NCI-H2171 treated with DMSO at 0.1 percent for 48 hours (cell line): Measurements from ENCODE around the gene KRTAP1-5.
"Not testable (repeated sequence)": the region's sequence is repeated elsewhere in the genome, so short reads cannot be mapped to it uniquely, and the experiment has no call there.

Experiments
- DNase-seq: peaks from one replicate; lab custom pipeline; 2025; lab: John Stamatoyannopoulos, UW

The KRTAP1-5 gene, protein sequence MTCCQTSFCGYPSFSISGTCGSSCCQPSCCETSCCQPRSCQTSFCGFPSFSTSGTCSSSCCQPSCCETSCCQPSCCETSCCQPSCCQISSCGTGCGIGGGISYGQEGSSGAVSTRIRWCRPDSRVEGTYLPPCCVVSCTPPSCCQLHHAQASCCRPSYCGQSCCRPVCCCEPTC

DNA sequence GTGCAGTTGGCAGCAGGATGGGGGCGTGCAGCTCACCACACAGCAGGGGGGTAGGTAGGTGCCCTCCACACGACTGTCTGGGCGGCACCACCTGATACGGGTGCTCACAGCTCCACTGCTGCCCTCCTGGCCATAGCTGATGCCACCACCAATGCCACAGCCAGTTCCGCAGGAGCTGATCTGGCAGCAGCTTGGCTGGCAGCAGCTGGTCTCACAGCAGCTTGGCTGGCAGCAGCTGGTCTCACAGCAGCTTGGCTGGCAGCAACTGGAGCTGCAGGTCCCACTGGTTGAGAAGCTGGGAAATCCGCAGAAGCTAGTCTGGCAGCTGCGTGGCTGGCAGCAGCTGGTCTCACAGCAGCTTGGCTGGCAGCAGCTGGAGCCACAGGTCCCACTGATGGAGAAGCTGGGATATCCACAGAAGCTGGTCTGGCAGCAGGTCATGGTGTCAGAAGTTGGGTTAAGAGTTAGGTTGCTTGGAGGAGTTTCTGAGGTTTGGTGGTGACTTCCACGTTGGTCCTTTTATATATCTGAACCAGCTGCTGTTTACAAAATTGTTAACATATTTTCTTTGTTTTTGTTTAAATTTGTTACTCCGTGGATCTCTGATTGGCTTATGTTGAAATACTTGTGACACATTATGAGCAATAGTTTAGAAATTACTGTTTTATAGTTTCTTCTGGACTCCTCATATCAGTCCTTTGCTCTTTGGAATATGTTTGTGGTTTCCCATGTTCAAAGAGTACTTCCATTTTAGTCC, at the start of gene KRTAP1-5:
KRTAP1-5 (minus strand) TSS at position 494 of the 757 bp plus-strand sequence; CDS start at position 441, 53 bp downstream.
- DNase-seq, result no peak

- DNase-seq, result no peak
Observed at GRCh38 chr17:41076788-41077187, 49.8 kb upstream of the KRTAP1-5 start.

DNA sequence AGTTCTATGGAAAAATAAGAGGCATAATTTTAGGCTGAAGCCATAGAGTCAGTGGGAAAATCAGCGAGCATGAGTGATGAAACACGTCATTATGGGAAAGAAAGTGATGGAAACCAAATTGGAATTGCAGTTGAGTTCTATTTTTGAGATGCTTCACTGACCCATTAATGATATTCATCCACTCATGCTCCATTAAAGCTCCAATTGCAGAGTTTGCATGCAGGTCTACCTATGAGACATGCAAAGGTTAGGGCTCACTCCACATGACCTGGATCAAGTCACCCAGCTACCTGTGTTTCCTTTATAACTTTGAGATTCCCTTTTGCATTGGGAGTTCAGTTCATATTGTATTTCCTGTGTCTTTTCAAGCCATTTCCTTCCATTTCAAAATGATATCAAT, 46.7 kb upstream of the KRTAP1-5 start:
- no peak for DNase-seq

- DNase-seq, result no peak
Observed at GRCh38 chr17:41071606-41072360, 44.8 kb upstream of the KRTAP1-5 start.

DNA sequence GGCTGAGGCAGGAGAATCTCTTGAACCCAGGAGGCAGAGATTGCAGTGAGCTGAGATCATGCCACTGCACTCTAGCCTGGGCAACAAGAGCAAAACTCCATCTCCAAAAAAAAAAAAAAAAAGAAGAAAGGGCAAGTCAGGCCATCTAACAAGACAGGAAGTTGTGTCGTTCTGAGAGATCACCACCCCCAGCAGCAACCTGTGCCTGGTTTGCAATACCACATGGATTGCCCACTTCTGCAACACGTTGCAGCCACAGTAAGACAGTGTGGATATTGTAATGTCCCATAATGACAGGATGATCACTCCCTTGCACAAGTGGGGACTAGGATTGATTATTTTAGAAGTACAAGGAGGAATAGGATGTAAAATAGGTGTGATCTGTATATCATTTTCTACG, 42.0 kb upstream of the KRTAP1-5 start:
- DNase-seq, result no peak

DNA sequence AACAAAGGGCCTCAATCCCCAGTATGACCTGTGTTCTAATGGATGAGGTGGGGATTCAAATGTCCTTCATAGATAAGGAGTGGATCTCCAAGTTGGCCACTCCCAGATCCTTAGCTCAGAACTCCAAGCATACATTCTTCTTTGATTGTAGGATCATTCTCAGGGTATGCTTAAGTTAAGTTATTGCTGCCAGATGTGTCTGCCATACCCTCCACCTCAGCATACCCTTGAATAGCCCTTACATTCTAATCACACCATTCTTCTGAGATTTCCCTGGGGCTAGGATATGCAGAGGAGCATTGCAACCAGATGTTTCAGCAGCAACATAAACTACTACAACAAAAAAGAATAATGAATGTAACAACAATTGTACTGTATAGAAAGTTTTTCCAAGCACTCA, 40.3 kb upstream of the KRTAP1-5 start:
- DNase-seq, result no peak

- DNase-seq, result no peak
Observed at GRCh38 chr17:41065829-41066624, 39.0 kb upstream of the KRTAP1-5 start, which contains the start of gene KRTAP2-4. KRTAP2-4 (minus strand) TSS chr17:41065879; CDS start chr17:41065845, 34 bp downstream.

DNA sequence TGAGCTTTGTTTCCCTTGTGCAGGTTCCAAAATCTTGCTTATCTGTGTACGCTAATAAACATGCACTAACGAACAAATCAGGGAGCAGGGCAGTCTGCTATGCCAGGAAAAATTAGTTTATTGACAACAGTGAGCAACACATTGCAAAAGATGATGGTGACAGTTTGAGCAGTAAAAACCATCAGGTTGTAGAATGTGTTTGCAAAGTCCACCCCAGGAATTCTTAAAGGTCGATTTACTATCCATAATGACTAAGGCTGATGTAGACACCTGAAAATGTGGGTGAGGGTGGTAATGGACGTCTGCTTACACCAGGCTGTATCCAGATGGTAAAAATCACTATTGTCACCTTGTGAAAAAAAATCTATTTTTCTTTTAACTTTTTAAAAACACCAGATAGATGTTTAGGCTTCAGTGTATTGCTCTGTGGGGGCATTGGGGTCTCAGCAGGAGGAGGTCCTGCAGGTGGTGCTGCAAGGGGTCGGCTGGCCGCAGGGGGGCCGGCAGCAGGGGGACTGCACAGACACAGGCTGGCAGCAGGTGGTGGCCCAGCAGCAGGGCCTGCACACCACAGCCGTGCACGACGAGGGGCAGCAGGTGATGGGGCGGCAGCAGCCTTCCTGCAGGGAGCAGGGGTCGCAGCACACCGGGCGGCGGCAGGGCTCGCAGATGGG, 38.1 kb upstream of the KRTAP1-5 start:
- not testable (repeated sequence) for DNase-seq

DNA sequence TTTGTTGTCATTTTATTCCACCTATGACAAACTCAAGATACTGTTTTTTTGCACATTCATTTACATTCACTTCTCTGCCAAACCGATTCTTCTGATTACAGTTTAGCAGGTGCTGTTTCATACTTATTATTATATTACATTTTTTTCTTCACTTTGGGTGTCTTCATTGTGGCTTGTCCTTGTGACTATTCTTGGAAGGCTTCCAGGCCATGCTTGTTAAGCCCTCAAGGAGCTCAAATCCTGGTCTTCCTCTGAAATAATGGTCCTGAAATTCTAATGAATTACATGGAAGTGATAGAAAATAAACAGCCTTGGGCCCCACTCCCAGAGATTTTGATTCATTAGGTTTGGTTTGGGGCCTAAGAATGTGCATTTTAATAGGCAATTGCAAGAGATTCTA, 37.3 kb upstream of the KRTAP1-5 start:
- DNase-seq, result no peak

- DNase-seq, result no peak
Observed at GRCh38 chr17:41063449-41063848, 36.4 kb upstream of the KRTAP1-5 start.

- no peak for DNase-seq
Observed at GRCh38 chr17:41061964-41062363, 35.0 kb upstream of the KRTAP1-5 start.

DNA sequence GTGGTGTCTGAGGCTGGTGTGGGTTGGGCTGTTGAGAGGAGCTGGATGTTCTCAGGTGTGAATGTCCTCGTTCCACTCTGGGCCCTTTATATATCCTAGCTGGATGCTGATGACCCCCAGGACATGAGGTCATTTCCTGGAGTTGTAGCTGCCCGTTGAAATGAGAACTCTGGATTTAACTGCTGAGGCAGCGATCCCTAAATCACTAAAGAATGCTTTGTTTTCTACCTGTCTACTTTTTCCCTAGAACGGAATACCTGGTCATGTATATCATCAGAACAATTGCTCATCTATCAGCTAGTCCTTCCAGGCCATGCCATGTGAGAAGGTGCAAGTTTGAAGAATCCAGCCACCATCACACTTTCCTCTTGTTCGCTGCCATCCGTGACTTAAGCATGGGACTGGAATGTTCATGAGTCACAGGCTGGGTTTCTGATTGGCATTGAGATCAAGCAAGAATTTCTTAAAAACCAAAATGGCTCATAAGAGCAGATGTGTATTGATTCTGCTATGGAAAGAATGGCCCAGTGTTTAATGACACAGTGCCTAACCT, 33.1 kb upstream of the KRTAP1-5 start, which contains the start of gene KRTAP2-3:
KRTAP2-3 (minus strand) TSS at position 63 of the 553 bp plus-strand sequence. CDS start 64 bp downstream, outside the sequence.
- DNase-seq, result no peak

DNA sequence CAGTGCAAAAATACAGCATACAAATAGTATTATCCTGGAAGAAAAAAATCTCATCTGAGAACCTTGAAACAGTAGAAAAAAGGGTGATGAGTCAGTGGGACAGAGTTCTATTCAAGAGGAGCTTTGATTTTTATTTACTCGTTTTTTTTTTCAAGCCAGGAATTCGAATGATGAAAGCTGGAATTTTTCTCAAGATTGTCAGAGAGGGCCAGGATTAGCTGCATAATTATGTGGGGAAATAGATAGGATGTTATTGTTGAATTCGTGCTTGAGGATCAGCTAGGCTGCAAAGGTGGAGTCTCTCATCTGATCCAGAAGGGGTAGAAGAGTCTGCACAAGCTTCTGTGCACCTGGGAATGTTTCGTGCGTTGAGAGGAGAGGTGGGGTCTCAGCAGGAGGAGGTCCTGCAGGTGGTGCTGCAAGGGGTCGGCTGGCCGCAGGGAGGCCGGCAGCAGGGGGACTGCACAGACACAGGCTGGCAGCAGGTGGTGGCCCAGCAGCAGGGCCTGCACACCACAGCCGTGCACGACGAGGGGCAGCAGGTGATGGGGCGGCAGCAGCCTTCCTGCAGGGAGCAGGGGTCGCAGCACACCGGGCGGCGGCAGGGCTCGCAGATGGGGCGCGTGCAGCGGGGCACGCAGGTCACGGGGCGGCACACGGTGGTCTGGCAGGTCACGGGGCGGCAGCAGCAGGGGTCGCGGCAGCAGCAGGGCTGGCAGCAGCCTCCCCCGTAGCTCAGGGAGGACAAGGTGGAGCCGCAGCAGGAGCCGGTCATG, 32.5 kb upstream of the KRTAP1-5 start:
- not testable (repeated sequence) for DNase-seq

GRCh38 chr17:41058741-41059140, 31.7 kb upstream of the KRTAP1-5 start:
- DNase-seq, result no peak

DNA sequence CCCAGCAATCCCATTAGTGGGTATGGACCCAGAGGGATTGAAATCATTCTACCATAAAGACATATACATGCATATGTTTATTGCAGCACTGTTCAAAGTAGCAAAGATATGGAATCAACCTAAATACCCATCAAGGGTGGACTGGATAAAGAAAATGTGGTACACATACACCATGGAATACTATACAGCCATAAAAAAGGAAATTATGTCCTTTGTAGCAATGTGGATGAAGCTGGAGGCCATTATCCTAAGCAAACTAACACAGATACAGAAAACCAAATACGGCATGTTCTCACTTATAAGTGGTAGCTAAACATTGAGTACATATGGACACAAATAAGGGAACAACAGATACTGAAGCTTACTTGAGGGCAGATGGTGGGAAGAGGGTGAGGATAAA, 30.5 kb upstream of the KRTAP1-5 start:
- no peak for DNase-seq

DNA sequence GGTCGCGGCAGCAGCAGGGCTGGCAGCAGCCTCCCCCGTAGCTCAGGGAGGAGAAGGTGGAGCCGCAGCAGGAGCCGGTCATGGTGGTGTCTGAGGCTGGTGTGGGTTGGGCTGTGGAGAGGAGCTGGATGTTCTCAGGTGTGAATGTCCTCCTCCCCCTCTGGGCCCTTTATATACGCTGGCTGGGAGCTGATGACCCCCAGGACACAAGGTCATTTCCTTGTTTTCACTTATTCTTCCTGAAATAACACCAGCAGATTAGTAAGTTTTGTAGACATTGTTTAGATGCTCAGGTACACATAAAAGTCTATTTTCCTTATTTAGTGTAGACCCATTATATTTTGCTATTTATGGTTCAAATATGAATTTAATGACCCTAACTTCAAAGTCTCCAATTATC, 28.1 kb upstream of the KRTAP1-5 start, which contains the start of gene KRTAP2-2:
KRTAP2-2 (minus strand) TSS at position 101 of the 400 bp plus-strand sequence; CDS start at position 82, 19 bp downstream.
- not testable (repeated sequence) for DNase-seq

DNA sequence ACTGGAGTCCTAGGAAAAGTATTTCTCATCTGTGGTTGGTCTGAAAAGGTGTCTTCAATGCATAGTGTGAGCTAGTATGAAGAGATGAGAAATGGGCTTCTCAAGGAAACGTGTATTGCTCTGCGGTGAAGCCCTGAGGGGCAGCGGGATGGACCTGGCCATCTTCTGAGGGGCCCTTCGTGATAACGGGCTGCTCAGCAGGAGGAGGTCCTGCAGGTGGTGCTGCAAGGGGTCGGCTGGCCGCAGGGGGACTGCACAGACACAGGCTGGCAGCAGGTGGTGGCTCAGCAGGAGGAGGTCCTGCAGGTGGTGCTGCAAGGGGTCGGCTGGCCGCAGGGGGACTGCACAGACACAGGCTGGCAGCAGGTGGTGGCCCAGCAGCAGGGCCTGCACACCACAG, 27.5 kb upstream of the KRTAP1-5 start:
- DNase-seq, result not testable (repeated sequence)

DNA sequence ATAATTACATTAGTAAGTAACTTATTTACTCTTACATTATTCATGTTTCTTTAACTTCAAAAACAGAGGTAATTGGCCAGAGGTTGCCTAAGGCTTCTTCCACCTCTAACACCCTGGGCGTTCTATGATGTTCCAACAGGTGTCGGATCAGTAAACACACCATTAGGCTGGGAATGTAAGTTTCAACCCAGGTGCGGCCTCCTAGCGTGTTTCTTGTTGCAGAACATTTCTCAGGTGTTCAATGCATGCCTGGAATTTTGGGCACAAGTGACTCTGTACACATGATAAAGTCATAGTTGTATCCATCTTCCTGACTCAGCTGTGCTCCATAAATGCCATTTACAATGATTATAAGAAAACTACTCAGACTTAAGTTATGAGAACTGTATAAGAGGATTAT, 27.0 kb upstream of the KRTAP1-5 start:
- no peak for DNase-seq

GRCh38 chr17:41052566-41052965, 25.6 kb upstream of the KRTAP1-5 start:
- DNase-seq, result no peak

GRCh38 chr17:41049110-41049509, 22.1 kb upstream of the KRTAP1-5 start:
- DNase-seq, result no peak
